HCT116 (cell line): ENCODE results near the gene TLE4.

Source experiments
- CTCF ChIP-seq, 3 experiments: fragments of 200-600 bp in 1 of 3; sonication (generic) in 1 of 3; IDR thresholded peaks in 2 of 3; conservative IDR thresholded peaks in 1 of 3; 2 replicates each; pipeline ENCODE4 v1.5.1; 2012 to 2017; ENCODE audit warnings: low read depth in 2 of 3, low read length in 2 of 3, antibody characterized with exemption in 1 of 3, borderline replicate concordance in 1 of 3, control low read depth in 1 of 3, mild to moderate bottlenecking in 1 of 3, mixed read lengths in 1 of 3, mixed run types in 1 of 3, moderate library complexity in 1 of 3; ENCODE audit not compliant: insufficient read depth in 1 of 3
- EZH2 ChIP-seq: fragments of 200-600 bp; sonication (generic); IDR thresholded peaks from 2 replicates; pipeline ENCODE4 v1.6.1; 2017; ENCODE audit warnings: antibody characterized with exemption, mixed run types
- SIN3A ChIP-seq: IDR thresholded peaks from 2 replicates; pipeline ENCODE4 v1.6.1; 2012; ENCODE audit warnings: low read depth
- SRF ChIP-seq: IDR thresholded peaks from 2 replicates; pipeline ENCODE4 v1.6.1; 2012; ENCODE audit warnings: low read depth
- YY1 ChIP-seq: IDR thresholded peaks from 2 replicates; pipeline ENCODE4 v1.6.1; 2011; ENCODE audit warnings: low read length, low read depth, moderate library complexity, mild to moderate bottlenecking; ENCODE audit not compliant: insufficient replicate concordance; ENCODE audit errors: extremely low read depth

DNA sequence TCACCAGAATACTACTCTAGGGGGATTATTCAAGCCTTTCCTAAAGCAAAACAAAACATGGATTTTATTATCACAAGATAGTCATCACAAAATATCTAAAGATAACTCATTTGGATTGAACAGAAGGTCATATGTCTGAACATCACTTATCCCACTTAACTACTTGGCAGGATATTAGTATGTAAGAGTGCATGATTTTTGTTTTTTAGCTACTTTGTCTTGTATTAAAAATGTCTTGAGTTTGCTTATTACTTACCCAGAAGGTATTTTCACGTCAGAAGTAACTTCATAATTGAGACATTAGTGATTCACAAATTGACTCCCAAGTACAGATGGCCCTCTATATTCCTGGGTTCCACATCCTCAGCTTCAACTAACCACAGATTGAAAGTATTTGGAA lies 113.8 kb downstream of the TLE4 start:
- TF ChIP-seq YY1 (no peak), SRF (no peak), CTCF (IDR thresholded peaks at IDR 0.05 in 2 of 3, conservative IDR thresholded peaks at IDR 0.05 in 1 of 3; ENCODE audit: borderline replicate concordance in 1 of 3, insufficient read depth in 1 of 3, low read depth in 2 of 3, low read length in 2 of 3) (no peak), SIN3A (no peak), EZH2 (no peak)
